Neural progenitor cell (in vitro differentiated cells): ENCODE data around the gene LDB3.

Source experiments
- CTCF ChIP-seq: fragments of 200-600 bp; sonication (generic); IDR thresholded peaks from 2 replicates; pipeline ENCODE4 v1.5.1; 2017; ENCODE audit warnings: antibody characterized with exemption, mild to moderate bottlenecking
- EZH2 ChIP-seq: fragments of 200-600 bp; sonication (generic); IDR thresholded peaks from 2 replicates; pipeline ENCODE4 v1.6.1; 2017; ENCODE audit warnings: antibody characterized with exemption, mild to moderate bottlenecking, moderate library complexity
- EZH2phosphoT487 ChIP-seq: fragments of 200-600 bp; sonication (generic); IDR thresholded peaks from 2 replicates; pipeline ENCODE4 v1.6.1; 2017; ENCODE audit warnings: antibody characterized with exemption

GRCh38 chr10:86663576-86664339 lies 4.6 kb upstream of the LDB3 start:
- no peak for TF ChIP-seq EZH2phosphoT487
- TF ChIP-seq CTCF: no peak
- TF ChIP-seq EZH2: no peak
